Activated CD8-positive, alpha-beta T cell treated with anti-CD3 and anti-CD28 coated beads for 36 hours (primary cell): ENCODE measurements around the gene LILRA1. TPM values are rescaled to one million over a fixed set of nuclear protein-coding genes. Genes with fewer than 3 reads are reported as not detected.

ENCODE experiments used
- ATAC-seq: fragments of 200-7000 bp; cut with Tn5 transposase; one replicate; pipeline ENCODE4 v1.10.0; 2021; ENCODE audit warnings: mild to moderate bottlenecking, moderate library complexity
- CTCF ChIA-PET: fragments of 350-600 bp; sonication (Branson Sonifier 250); formaldehyde crosslinking; loops from one replicate; lab custom pipeline; 2021; ENCODE audit warnings: antibody characterized with exemption; lab: Charles Lee
- POLR2A ChIA-PET: fragments of 350-600 bp; sonication (Branson Sonifier 250); formaldehyde crosslinking; loops from one replicate; lab custom pipeline; 2021; ENCODE audit warnings: antibody characterized with exemption; lab: Charles Lee
- DNase-seq: peaks from one replicate; pipeline ENCODE4 v3.0.0-alpha.2; 2020
- H3K27ac Mint-ChIP-seq: one replicate; pipeline ENCODE4 v1.8.0; 2021; ENCODE audit warnings: mild to moderate bottlenecking, mixed read lengths
- H3K27me3 Mint-ChIP-seq: one replicate; pipeline ENCODE4 v1.8.0; 2021; ENCODE audit warnings: mixed read lengths
- H3K36me3 Mint-ChIP-seq: one replicate; pipeline ENCODE4 v1.8.0; 2021; ENCODE audit warnings: low read depth, mixed read lengths
- H3K4me1 Mint-ChIP-seq: one replicate; pipeline ENCODE4 v1.8.0; 2021; ENCODE audit warnings: low read depth, mixed read lengths
- H3K4me3 Mint-ChIP-seq: one replicate; pipeline ENCODE4 v1.8.0; 2021; ENCODE audit warnings: mild to moderate bottlenecking, moderate library complexity, mixed read lengths
- H3K9me3 Mint-ChIP-seq: one replicate; pipeline ENCODE4 v1.8.0; 2021; ENCODE audit warnings: mixed read lengths
- CTCF ChIP-seq: fragments of 200-600 bp; IDR thresholded peaks from one replicate; pipeline ENCODE4 v1.8.0; 2022; ENCODE audit warnings: antibody characterized with exemption, mild to moderate bottlenecking
- intact Hi-C: fragments of 100-400 bp; cut with micrococcal nuclease; formaldehyde crosslinking; loops from one replicate; pipeline ENCODE4 v1.10.0; 2022
- total RNA-seq, 2 experiments: library from RNA; stranded (reverse); gene quantifications; one replicate each; pipeline ENCODE4 v1.2.3, GENCODE V29; 2021

Gene LILRA1
- total RNA-seq, 2 experiments from 2014 or later = not detected

GRCh38 chr19:54607785-54608150 is 14.3 kb downstream of the LILRA1 start:
- peaks cover 27% of the 10 kb centered on the region for H3K27me3 Mint-ChIP-seq
- no peak overlapping the region for H3K4me3 Mint-ChIP-seq
- peaks cover 3% of the 10 kb centered on the region for H3K9me3 Mint-ChIP-seq
- no peak overlapping the region for H3K27ac Mint-ChIP-seq
- CTCF ChIA-PET = no interaction called here
- POLR2A ChIA-PET = no interaction called here
- ATAC-seq (no peak), DNase-seq (no peak)
- H3K36me3 Mint-ChIP-seq = no peaks in the 10 kb centered on the region
- intact Hi-C loops = no loop called here
- TF ChIP-seq CTCF = no peak
- no peaks in the 10 kb centered on the region for H3K4me1 Mint-ChIP-seq

GRCh38 chr19:54608205-54608604 is 14.8 kb downstream of the LILRA1 start:
- Mint-ChIP-seq H3K27ac (no peak overlapping the region), H3K27me3 (peaks cover 27% of the 10 kb centered on the region), H3K4me1 (no peaks in the 10 kb centered on the region), H3K9me3 (peaks cover 3% of the 10 kb centered on the region), H3K4me3 (no peak overlapping the region), H3K36me3 (no peaks in the 10 kb centered on the region)
- ATAC-seq (no peak), DNase-seq (no peak)
- ChIA-PET POLR2A (no interaction called here), CTCF (no interaction called here)
- intact Hi-C loops = no loop called here
- TF ChIP-seq CTCF = no peak

- ChIA-PET CTCF (no interaction called here), POLR2A (no interaction called here)
- no peak for ATAC-seq
- Mint-ChIP-seq H3K36me3 (no peaks in the 10 kb centered on the region), H3K4me3 (no peak overlapping the region), H3K27me3 (peaks cover 27% of the 10 kb centered on the region), H3K9me3 (peaks cover 3% of the 10 kb centered on the region), H3K4me1 (no peaks in the 10 kb centered on the region), H3K27ac (no peak overlapping the region)
- intact Hi-C loops = no loop called here
- DNase-seq = no peak
- TF ChIP-seq CTCF = no peak
Observed at GRCh38 chr19:54608792-54609191, 15.4 kb downstream of the LILRA1 start.

GRCh38 chr19:54609356-54609791 is 15.9 kb downstream of the LILRA1 start:
- Mint-ChIP-seq H3K36me3 (no peaks in the 10 kb centered on the region), H3K27me3 (peaks cover 26% of the 10 kb centered on the region), H3K9me3 (peaks cover 3% of the 10 kb centered on the region), H3K4me3 (no peak overlapping the region), H3K4me1 (no peaks in the 10 kb centered on the region), H3K27ac (no peak overlapping the region)
- no peak for TF ChIP-seq CTCF
- intact Hi-C loops = no loop called here
- POLR2A ChIA-PET = no interaction called here
- CTCF ChIA-PET = no interaction called here
- DNase-seq = no peak
- ATAC-seq = no peak

GRCh38 chr19:54612428-54612827 is 19.0 kb downstream of the LILRA1 start:
- Mint-ChIP-seq H3K27me3 (peaks cover 5% of the 10 kb centered on the region), H3K36me3 (no peaks in the 10 kb centered on the region), H3K27ac (no peak overlapping the region), H3K9me3 (no peaks in the 10 kb centered on the region), H3K4me3 (no peak overlapping the region), H3K4me1 (no peaks in the 10 kb centered on the region)
- DNase-seq = no peak
- intact Hi-C loops = no loop called here
- CTCF ChIA-PET = no interaction called here
- no peak for TF ChIP-seq CTCF
- POLR2A ChIA-PET = no interaction called here
- ATAC-seq = no peak
